HCT116 (cell line): Measurements from ENCODE around the gene GRK6.
A peak's percentile ranks its signal among the peaks of the same experiment; 100 is the strongest.

Source experiments
- CTCF ChIP-seq, 3 experiments: fragments of 200-600 bp in 1 of 3; sonication (generic) in 1 of 3; IDR thresholded peaks in 2 of 3; conservative IDR thresholded peaks in 1 of 3; 2 replicates each; pipeline ENCODE4 v1.5.1; 2012 to 2017; ENCODE audit warnings: low read depth in 2 of 3, low read length in 2 of 3, antibody characterized with exemption in 1 of 3, borderline replicate concordance in 1 of 3, control low read depth in 1 of 3, mild to moderate bottlenecking in 1 of 3, mixed read lengths in 1 of 3, mixed run types in 1 of 3, moderate library complexity in 1 of 3; ENCODE audit not compliant: insufficient read depth in 1 of 3
- EGR1 ChIP-seq: IDR thresholded peaks from 2 replicates; pipeline ENCODE4 v1.6.1; 2012; ENCODE audit warnings: low read depth
- EZH2 ChIP-seq: fragments of 200-600 bp; sonication (generic); IDR thresholded peaks from 2 replicates; pipeline ENCODE4 v1.6.1; 2017; ENCODE audit warnings: antibody characterized with exemption, mixed run types
- MAX ChIP-seq: IDR thresholded peaks from 2 replicates; pipeline ENCODE4 v1.6.1; 2012
- POLR2A ChIP-seq: IDR thresholded peaks from 2 replicates; pipeline ENCODE4 v1.7.0; 2011; ENCODE audit warnings: borderline replicate concordance; ENCODE audit not compliant: insufficient read depth, insufficient read length; ENCODE audit errors: extremely low read depth
- POLR2AphosphoS5 ChIP-seq: IDR thresholded peaks from 2 replicates; pipeline ENCODE4 v1.6.1; 2011; ENCODE audit warnings: mild to moderate bottlenecking, low read depth, low read length, moderate library complexity
- RAD21 ChIP-seq: IDR thresholded peaks from 2 replicates; pipeline ENCODE4 v1.6.1; 2012; ENCODE audit warnings: low read depth, mild to moderate bottlenecking
- SIN3A ChIP-seq: IDR thresholded peaks from 2 replicates; pipeline ENCODE4 v1.6.1; 2012; ENCODE audit warnings: low read depth
- SP1 ChIP-seq: IDR thresholded peaks from 2 replicates; pipeline ENCODE4 v1.6.1; 2012; ENCODE audit warnings: low read depth
- SRF ChIP-seq: IDR thresholded peaks from 2 replicates; pipeline ENCODE4 v1.6.1; 2012; ENCODE audit warnings: low read depth

DNA sequence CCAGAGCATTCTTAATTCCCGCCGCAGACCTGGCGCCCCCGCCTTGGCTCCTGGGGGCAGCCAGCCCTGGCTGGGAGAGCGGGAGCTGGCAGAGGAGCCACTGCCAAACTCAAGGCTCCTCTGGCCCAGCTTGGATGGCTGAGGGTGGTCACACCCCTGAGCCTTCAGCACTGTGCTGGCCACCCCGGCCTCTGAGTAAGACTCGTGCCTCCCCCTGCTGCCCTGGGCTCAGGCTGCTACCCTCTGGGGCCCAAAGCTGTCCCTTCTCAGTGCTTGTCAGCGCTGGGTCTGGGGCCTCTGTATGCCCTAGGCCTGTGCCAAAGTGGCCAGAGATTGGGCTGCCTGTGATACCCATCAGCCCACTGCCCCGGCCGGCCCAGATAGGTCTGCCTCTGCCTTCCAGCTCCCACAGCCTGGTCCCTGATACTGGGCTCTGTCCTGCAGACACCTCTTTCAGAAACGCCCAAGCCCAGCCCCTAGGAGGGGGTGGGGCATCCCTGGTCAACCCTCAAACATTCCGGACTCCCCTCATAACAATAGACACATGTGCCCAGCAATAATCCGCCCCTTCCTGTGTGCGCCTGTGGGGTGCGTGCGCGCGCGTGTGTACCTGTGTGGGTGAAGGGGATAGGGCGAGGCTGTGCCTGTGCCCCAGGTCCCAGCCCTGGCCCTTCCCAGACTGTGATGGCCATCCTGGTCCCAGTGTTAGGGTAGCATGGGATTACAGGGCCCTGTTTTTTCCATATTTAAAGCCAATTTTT, 15.8 kb downstream of the GRK6 start:
- TF ChIP-seq MAX (no peak), SP1 (no peak), EGR1 (no peak), POLR2A (no peak), CTCF (IDR thresholded peaks at IDR 0.05 in 2 of 3, conservative IDR thresholded peaks at IDR 0.05 in 1 of 3; ENCODE audit: borderline replicate concordance in 1 of 3, insufficient read depth in 1 of 3, low read depth in 2 of 3, low read length in 2 of 3) (no peak), POLR2AphosphoS5 (peak; percentile 18), SRF (no peak), EZH2 (no peak), RAD21 (no peak), SIN3A (no peak)
